ENCODE data around the gene SPAG16.

SPAG16 gene

GRCh38 chr2:214066862-214067261, 782.6 kb downstream of the SPAG16 start:
- no peaks in the 10 kb centered on the region for H3K36me3 Mint-ChIP-seq
- H3K27ac Mint-ChIP-seq, result no peak overlapping the region
- H3K9me3 Mint-ChIP-seq (ENCODE audit: low read depth), result no peaks in the 10 kb centered on the region
- H3K4me1 Mint-ChIP-seq (ENCODE audit: low read depth), result no peaks in the 10 kb centered on the region
- no peak overlapping the region for H3K4me3 Mint-ChIP-seq
- H3K27me3 Mint-ChIP-seq, result peaks cover 2% of the 10 kb centered on the region

- H3K36me3 Mint-ChIP-seq, result no peaks in the 10 kb centered on the region
- H3K4me1 Mint-ChIP-seq (ENCODE audit: low read depth), result no peaks in the 10 kb centered on the region
- H3K4me3 Mint-ChIP-seq, result no peak overlapping the region
- peaks cover 2% of the 10 kb centered on the region for H3K27me3 Mint-ChIP-seq
- no peaks in the 10 kb centered on the region for H3K9me3 Mint-ChIP-seq (ENCODE audit: low read depth)
- H3K27ac Mint-ChIP-seq, result no peak overlapping the region
Measured at GRCh38 chr2:214069254-214069653, 785.0 kb downstream of the SPAG16 start.

- Mint-ChIP-seq H3K4me3 (no peak overlapping the region), H3K4me1 (ENCODE audit: low read depth) (no peaks in the 10 kb centered on the region), H3K36me3 (no peaks in the 10 kb centered on the region), H3K27me3 (no peaks in the 10 kb centered on the region), H3K9me3 (ENCODE audit: low read depth) (no peaks in the 10 kb centered on the region), H3K27ac (no peak overlapping the region)
Measured at GRCh38 chr2:214075456-214075855, 791.2 kb downstream of the SPAG16 start.

GRCh38 chr2:214076527-214076926, 792.3 kb downstream of the SPAG16 start:
- no peak overlapping the region for H3K4me3 Mint-ChIP-seq
- H3K4me1 Mint-ChIP-seq (ENCODE audit: low read depth), result no peaks in the 10 kb centered on the region
- H3K27ac Mint-ChIP-seq, result no peak overlapping the region
- H3K36me3 Mint-ChIP-seq, result no peaks in the 10 kb centered on the region
- no peaks in the 10 kb centered on the region for H3K9me3 Mint-ChIP-seq (ENCODE audit: low read depth)
- H3K27me3 Mint-ChIP-seq, result no peaks in the 10 kb centered on the region

- H3K9me3 Mint-ChIP-seq (ENCODE audit: low read depth), result no peaks in the 10 kb centered on the region
Measured at GRCh38 chr2:214077727-214078126, 793.5 kb downstream of the SPAG16 start.

GRCh38 chr2:214079032-214079431, 794.8 kb downstream of the SPAG16 start:
- Mint-ChIP-seq H3K27me3 (no peaks in the 10 kb centered on the region), H3K9me3 (ENCODE audit: low read depth) (no peaks in the 10 kb centered on the region), H3K27ac (no peak overlapping the region)

More at GRCh38 chr2:214077727-214078126, 793.5 kb downstream of the SPAG16 start:
- Mint-ChIP-seq H3K27me3 (no peaks in the 10 kb centered on the region), H3K4me3 (no peak overlapping the region), H3K27ac (no peak overlapping the region), H3K4me1 (ENCODE audit: low read depth) (no peaks in the 10 kb centered on the region), H3K36me3 (no peaks in the 10 kb centered on the region)

GRCh38 chr2:214088536-214088935, 804.3 kb downstream of the SPAG16 start:
- no peaks in the 10 kb centered on the region for H3K36me3 Mint-ChIP-seq

More at GRCh38 chr2:214079032-214079431, 794.8 kb downstream of the SPAG16 start:
- Mint-ChIP-seq H3K36me3 (no peaks in the 10 kb centered on the region), H3K4me1 (ENCODE audit: low read depth) (no peaks in the 10 kb centered on the region), H3K4me3 (no peak overlapping the region)

DNA sequence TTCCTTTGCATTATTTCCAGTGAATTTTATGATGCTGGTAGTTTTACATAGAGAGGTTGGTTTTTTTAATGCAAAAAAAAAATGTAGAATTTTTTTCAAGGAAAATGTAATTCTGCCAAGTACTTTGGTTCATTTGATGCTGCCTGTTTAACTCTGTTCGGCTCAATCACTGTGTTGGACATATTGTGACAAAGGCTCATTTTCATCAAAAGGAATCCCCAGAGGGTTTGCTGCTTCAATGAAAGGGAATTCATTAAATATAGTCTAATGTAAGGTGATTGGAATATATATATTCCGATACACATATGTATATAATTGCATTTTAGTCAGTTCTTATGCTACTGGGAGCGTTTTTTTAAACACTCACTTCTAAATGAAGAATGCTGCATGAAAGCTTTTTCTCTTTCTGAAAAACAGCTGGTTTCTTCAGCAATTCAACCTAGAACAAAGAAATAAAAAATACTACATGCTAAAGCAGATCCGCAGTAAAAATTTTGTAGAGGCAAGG, 812.0 kb downstream of the SPAG16 start:
- H3K4me3 Mint-ChIP-seq, result no peak overlapping the region
- no peaks in the 10 kb centered on the region for H3K9me3 Mint-ChIP-seq (ENCODE audit: low read depth)
- no peaks in the 10 kb centered on the region for H3K27me3 Mint-ChIP-seq
- H3K4me1 Mint-ChIP-seq (ENCODE audit: low read depth), result no peaks in the 10 kb centered on the region
- H3K36me3 Mint-ChIP-seq, result no peaks in the 10 kb centered on the region
- no peak overlapping the region for H3K27ac Mint-ChIP-seq

More at GRCh38 chr2:214088536-214088935, 804.3 kb downstream of the SPAG16 start:
- no peaks in the 10 kb centered on the region for H3K9me3 Mint-ChIP-seq (ENCODE audit: low read depth)
- H3K4me3 Mint-ChIP-seq, result no peak overlapping the region
- H3K27ac Mint-ChIP-seq, result no peak overlapping the region
- no peaks in the 10 kb centered on the region for H3K27me3 Mint-ChIP-seq
- no peaks in the 10 kb centered on the region for H3K4me1 Mint-ChIP-seq (ENCODE audit: low read depth)

DNA sequence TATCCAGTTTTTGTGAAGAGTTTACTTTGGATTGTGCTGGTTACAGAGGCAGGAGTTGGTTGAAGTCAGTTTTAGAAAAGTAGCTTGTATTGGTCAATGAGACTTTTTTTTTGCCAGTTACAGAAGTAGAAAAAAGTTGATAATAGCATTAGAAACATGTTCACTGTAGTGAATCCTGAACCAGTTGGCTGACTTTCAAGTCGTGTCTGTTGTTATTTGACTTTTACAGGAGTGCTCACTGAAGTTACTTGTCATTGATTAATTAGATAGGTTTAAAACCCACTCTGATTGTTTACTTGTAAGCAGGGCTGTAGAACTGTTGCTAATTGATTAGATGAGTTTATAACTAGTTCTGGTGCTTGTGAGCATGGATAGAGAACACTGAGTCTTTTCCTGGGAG, 814.5 kb downstream of the SPAG16 start:
- H3K4me3 Mint-ChIP-seq, result no peak overlapping the region
- H3K9me3 Mint-ChIP-seq (ENCODE audit: low read depth), result no peaks in the 10 kb centered on the region
- no peaks in the 10 kb centered on the region for H3K36me3 Mint-ChIP-seq
- no peaks in the 10 kb centered on the region for H3K4me1 Mint-ChIP-seq (ENCODE audit: low read depth)
- H3K27me3 Mint-ChIP-seq, result no peaks in the 10 kb centered on the region
- H3K27ac Mint-ChIP-seq, result no peak overlapping the region

GRCh38 chr2:214100488-214100887, 816.2 kb downstream of the SPAG16 start:
- Mint-ChIP-seq H3K9me3 (ENCODE audit: low read depth) (no peaks in the 10 kb centered on the region), H3K27me3 (no peaks in the 10 kb centered on the region)

DNA sequence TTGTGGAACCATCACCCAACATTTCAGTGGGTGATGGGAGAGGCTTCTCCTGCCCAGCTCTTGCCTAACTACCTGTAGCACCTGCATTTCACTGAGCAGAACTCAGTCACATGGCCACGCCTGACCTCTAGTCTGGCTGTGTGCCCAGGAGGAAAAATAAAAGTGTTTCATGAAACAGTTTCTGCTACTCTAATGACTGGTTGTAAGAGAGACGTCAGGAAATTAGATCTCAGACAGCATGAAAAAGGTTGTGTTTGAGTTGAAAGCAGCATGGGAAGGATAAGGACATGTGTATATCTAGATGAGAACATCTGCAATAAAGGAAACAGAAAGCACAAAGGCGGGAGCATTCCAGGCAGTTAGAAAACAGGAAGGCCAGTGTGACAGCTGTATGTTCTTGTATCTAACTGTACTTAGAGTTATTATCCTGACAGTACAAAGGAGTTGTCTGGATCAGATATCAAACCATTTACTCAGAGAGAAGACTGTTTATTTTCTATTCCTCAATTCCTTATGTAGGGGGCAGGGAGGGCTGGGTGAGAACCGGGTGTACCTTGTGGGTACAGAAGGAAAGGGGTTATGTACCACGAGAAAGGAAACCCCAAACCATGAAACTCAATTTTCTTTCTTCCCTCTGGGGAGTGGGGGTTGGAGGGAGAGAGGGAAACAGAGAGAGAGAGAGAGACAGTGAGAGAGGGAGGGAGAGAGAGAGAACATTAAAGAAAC, 819.2 kb downstream of the SPAG16 start:
- Mint-ChIP-seq H3K27ac (no peak overlapping the region), H3K27me3 (no peaks in the 10 kb centered on the region), H3K4me3 (no peak overlapping the region), H3K9me3 (ENCODE audit: low read depth) (no peaks in the 10 kb centered on the region), H3K4me1 (ENCODE audit: low read depth) (no peaks in the 10 kb centered on the region), H3K36me3 (no peaks in the 10 kb centered on the region)

More at GRCh38 chr2:214100488-214100887, 816.2 kb downstream of the SPAG16 start:
- H3K36me3 Mint-ChIP-seq, result no peaks in the 10 kb centered on the region
- H3K27ac Mint-ChIP-seq, result no peak overlapping the region
- H3K4me1 Mint-ChIP-seq (ENCODE audit: low read depth), result no peaks in the 10 kb centered on the region
- H3K4me3 Mint-ChIP-seq, result no peak overlapping the region

DNA sequence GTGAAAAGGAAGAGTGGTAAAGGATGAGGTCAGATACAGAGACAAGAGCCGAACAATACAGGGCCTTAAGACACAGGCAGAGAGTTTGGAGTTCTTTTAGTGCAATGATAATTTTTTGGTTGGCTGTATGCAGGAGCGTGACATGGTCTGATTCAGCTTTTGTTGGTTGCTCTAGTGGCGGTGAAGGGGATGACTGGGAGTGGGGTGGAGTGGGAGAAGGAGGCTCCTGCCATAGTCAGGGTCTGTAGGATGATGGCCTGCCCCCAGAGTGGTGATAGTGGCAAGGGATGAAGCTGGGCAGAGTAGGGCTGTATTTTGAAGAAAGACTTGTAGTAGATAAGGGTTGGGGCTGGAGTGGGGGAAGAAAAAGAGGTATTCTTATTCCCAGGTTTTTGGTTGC, 820.0 kb downstream of the SPAG16 start:
- H3K9me3 Mint-ChIP-seq (ENCODE audit: low read depth), result no peaks in the 10 kb centered on the region
- H3K4me3 Mint-ChIP-seq, result no peak overlapping the region
- H3K27me3 Mint-ChIP-seq, result no peaks in the 10 kb centered on the region
- H3K36me3 Mint-ChIP-seq, result no peaks in the 10 kb centered on the region
- no peaks in the 10 kb centered on the region for H3K4me1 Mint-ChIP-seq (ENCODE audit: low read depth)
- no peak overlapping the region for H3K27ac Mint-ChIP-seq

GRCh38 chr2:214104967-214105366, 820.7 kb downstream of the SPAG16 start:
- Mint-ChIP-seq H3K27me3 (no peaks in the 10 kb centered on the region), H3K4me1 (ENCODE audit: low read depth) (no peaks in the 10 kb centered on the region), H3K9me3 (ENCODE audit: low read depth) (no peaks in the 10 kb centered on the region), H3K27ac (no peak overlapping the region), H3K36me3 (no peaks in the 10 kb centered on the region), H3K4me3 (no peak overlapping the region)

DNA sequence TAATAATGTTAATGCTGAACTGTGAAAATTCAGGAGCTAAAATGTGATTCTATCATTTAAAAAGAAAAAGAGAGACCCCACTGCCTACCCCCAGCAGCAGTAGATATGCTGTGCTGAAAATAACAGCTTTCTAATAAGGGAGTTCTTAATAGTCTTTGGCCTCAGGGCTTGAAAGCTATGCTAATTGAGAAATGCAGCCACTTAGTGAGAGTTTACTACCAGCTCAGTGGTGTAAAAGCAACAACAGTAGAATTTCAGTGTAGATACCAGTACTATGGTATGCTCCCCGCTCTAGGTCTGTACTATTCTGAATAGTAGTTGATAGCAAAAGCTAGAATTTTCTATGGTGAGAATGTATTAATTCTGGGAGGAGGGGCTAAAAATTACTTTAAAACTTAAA, 823.5 kb downstream of the SPAG16 start:
- Mint-ChIP-seq H3K36me3 (no peaks in the 10 kb centered on the region), H3K27ac (no peak overlapping the region), H3K4me3 (no peak overlapping the region), H3K9me3 (ENCODE audit: low read depth) (no peaks in the 10 kb centered on the region), H3K27me3 (no peaks in the 10 kb centered on the region), H3K4me1 (ENCODE audit: low read depth) (no peaks in the 10 kb centered on the region)

GRCh38 chr2:214108598-214108997, 824.3 kb downstream of the SPAG16 start:
- no peak overlapping the region for H3K4me3 Mint-ChIP-seq
- H3K9me3 Mint-ChIP-seq (ENCODE audit: low read depth), result no peaks in the 10 kb centered on the region
- H3K27ac Mint-ChIP-seq, result no peak overlapping the region
- no peaks in the 10 kb centered on the region for H3K36me3 Mint-ChIP-seq
- no peaks in the 10 kb centered on the region for H3K27me3 Mint-ChIP-seq
- H3K4me1 Mint-ChIP-seq (ENCODE audit: low read depth), result no peaks in the 10 kb centered on the region

GRCh38 chr2:214117054-214117453, 832.8 kb downstream of the SPAG16 start:
- Mint-ChIP-seq H3K27ac (no peak overlapping the region), H3K9me3 (ENCODE audit: low read depth) (peaks cover 11% of the 10 kb centered on the region)

More at GRCh38 chr2:214117054-214117453, 832.8 kb downstream of the SPAG16 start:
- Mint-ChIP-seq H3K4me3 (no peak overlapping the region), H3K36me3 (no peaks in the 10 kb centered on the region), H3K27me3 (no peaks in the 10 kb centered on the region), H3K4me1 (ENCODE audit: low read depth) (no peaks in the 10 kb centered on the region)

All from activated naive CD8-positive, alpha-beta T cell (primary cell).